Globus pallidus (tissue), 1 donor: ENCODE results near the gene CYP8B1.

Experiments used
- DNase-seq: peaks from one replicate; pipeline ENCODE4 v3.0.0-alpha.2; 2015; ENCODE audit warnings: low spot score

Gene CYP8B1

GRCh38 chr3:42853056-42853455 is 22.6 kb downstream of the CYP8B1 start:
- DNase-seq, result no peak

GRCh38 chr3:42852441-42852840 is 23.2 kb downstream of the CYP8B1 start:
- DNase-seq, result no peak

- no peak for DNase-seq
Observed at GRCh38 chr3:42851228-42851834, 24.3 kb downstream of the CYP8B1 start.

GRCh38 chr3:42850263-42850662 is 25.4 kb downstream of the CYP8B1 start:
- no peak for DNase-seq

- no peak for DNase-seq
Observed at GRCh38 chr3:42849017-42849416, 26.7 kb downstream of the CYP8B1 start.

GRCh38 chr3:42847731-42848130 is 27.9 kb downstream of the CYP8B1 start:
- no peak for DNase-seq

- DNase-seq, result peak; percentile 56
Observed at GRCh38 chr3:42846685-42847522, 28.8 kb downstream of the CYP8B1 start.

- DNase-seq, result no peak
Observed at GRCh38 chr3:42844815-42845214, 30.9 kb downstream of the CYP8B1 start.

GRCh38 chr3:42844412-42844713 is 31.3 kb downstream of the CYP8B1 start:
- no peak for DNase-seq

- DNase-seq, result no peak
Observed at GRCh38 chr3:42843713-42844411, 31.8 kb downstream of the CYP8B1 start.

GRCh38 chr3:42841332-42841731 is 34.3 kb downstream of the CYP8B1 start:
- DNase-seq, result no peak

GRCh38 chr3:42839616-42840015 is 36.1 kb downstream of the CYP8B1 start:
- peak; percentile 73 for DNase-seq

GRCh38 chr3:42838571-42838970 is 37.1 kb downstream of the CYP8B1 start:
- DNase-seq, result no peak

- DNase-seq, result no peak
Observed at GRCh38 chr3:42836150-42837123, 39.2 kb downstream of the CYP8B1 start.

- DNase-seq, result peak; percentile 80
Observed at GRCh38 chr3:42831321-42831713, 44.4 kb downstream of the CYP8B1 start.

GRCh38 chr3:42830437-42831320 is 45.0 kb downstream of the CYP8B1 start:
- peak; percentile 7 for DNase-seq

- no peak for DNase-seq
Observed at GRCh38 chr3:42829628-42830436, 45.8 kb downstream of the CYP8B1 start.

GRCh38 chr3:42829083-42829627 is 46.5 kb downstream of the CYP8B1 start:
- DNase-seq, result no peak

- DNase-seq, result no peak
Observed at GRCh38 chr3:42827654-42828053, 48.0 kb downstream of the CYP8B1 start.

GRCh38 chr3:42827023-42827422 is 48.7 kb downstream of the CYP8B1 start:
- DNase-seq, result no peak
